Left ventricle myocardium superior (tissue), 1 donor: ENCODE measurements around the gene APOB. TPM values are rescaled to one million over a fixed set of nuclear protein-coding genes. Genes with fewer than 3 reads are reported as not detected.
A peak's percentile ranks its signal among the peaks of the same experiment; 100 is the strongest.
"Not testable (repeated sequence)": the region's sequence is repeated elsewhere in the genome, so short reads cannot be mapped to it uniquely, and the experiment has no call there.

Experiments used
- ATAC-seq: fragments of 200-7000 bp; cut with Tn5 transposase; one replicate; pipeline ENCODE4 v1.9.1; 2020; ENCODE audit warnings: mild to moderate bottlenecking, moderate library complexity
- DNase-seq: peaks from one replicate; pipeline ENCODE4 v3.0.0-alpha.2; 2020
- intact Hi-C: fragments of 100-400 bp; cut with micrococcal nuclease; formaldehyde crosslinking; loops from one replicate; pipeline ENCODE4 v1.11.0; 2022
- total RNA-seq: library from RNA; stranded (reverse); fragmentation: NEBNext Ultra II Directional; extraction: Animal tissue kit (Norgen Biotek cat#: 25700); gene quantifications from one replicate; pipeline ENCODE4 v1.2.1, GENCODE V29; 2021
- donor health status: DM: no; HTN: yes; CAD: no; lungs with severe emphysema.

APOB gene
- total RNA-seq, 1 donor from 2014 or later, result 9.7 TPM

GRCh38 chr2:21035974-21036707 lies 7.7 kb downstream of the APOB start:
- no peak for DNase-seq
- ATAC-seq, result no peak
- intact Hi-C loops, result no loop called here

- ATAC-seq (no peak), DNase-seq (no peak)
- intact Hi-C loops, result no loop called here
Observed at GRCh38 chr2:21035282-21035973, 8.4 kb downstream of the APOB start.

- DNase-seq (no peak), ATAC-seq (no peak)
- intact Hi-C loops, result no loop called here
Observed at GRCh38 chr2:21034972-21035279, 8.9 kb downstream of the APOB start.

GRCh38 chr2:21034156-21034971 lies 9.5 kb downstream of the APOB start:
- intact Hi-C loops, result no loop called here
- DNase-seq (no peak), ATAC-seq (no peak)

GRCh38 chr2:21033237-21034155 lies 10.4 kb downstream of the APOB start:
- no peak for ATAC-seq
- intact Hi-C loops, result no loop called here

GRCh38 chr2:21032338-21033236 lies 11.3 kb downstream of the APOB start:
- intact Hi-C loops, result no loop called here
- DNase-seq (no peak), ATAC-seq (peak; percentile 66)

More at GRCh38 chr2:21033237-21034155, 10.4 kb downstream of the APOB start:
- DNase-seq, result no peak

- ATAC-seq (no peak), DNase-seq (no peak)
- intact Hi-C loops, result no loop called here
Observed at GRCh38 chr2:21030983-21031968, 12.6 kb downstream of the APOB start.

GRCh38 chr2:21029519-21029918 lies 14.4 kb downstream of the APOB start:
- no peak for DNase-seq
- ATAC-seq, result no peak
- intact Hi-C loops, result no loop called here

GRCh38 chr2:21028951-21029350 lies 14.9 kb downstream of the APOB start:
- DNase-seq, ATAC-seq, intact Hi-C loops: not testable (repeated sequence)

GRCh38 chr2:21028021-21028947 lies 15.6 kb downstream of the APOB start:
- DNase-seq (no peak), ATAC-seq (no peak)
- intact Hi-C loops, result no loop called here

GRCh38 chr2:21026479-21027282 lies 17.2 kb downstream of the APOB start:
- intact Hi-C loops, result no loop called here
- ATAC-seq, result no peak
- no peak for DNase-seq

- DNase-seq (no peak), ATAC-seq (peak; percentile 39)
- intact Hi-C loops, result no loop called here
Observed at GRCh38 chr2:21025690-21026478, 18.0 kb downstream of the APOB start.

- intact Hi-C loops, result no loop called here
- DNase-seq (no peak), ATAC-seq (no peak)
Observed at GRCh38 chr2:21024722-21025389, 19.0 kb downstream of the APOB start.

GRCh38 chr2:21024198-21024597 lies 19.7 kb downstream of the APOB start:
- DNase-seq, result no peak
- intact Hi-C loops, result no loop called here
- no peak for ATAC-seq
